Astrocyte (in vitro differentiated cells and primary cell): ENCODE measurements around the gene PSAT1. TPM values are rescaled to one million over a fixed set of nuclear protein-coding genes. Genes with fewer than 3 reads are reported as not detected.

ENCODE experiments used
- total RNA-seq: library from RNA; stranded (reverse); gene quantifications from 2 replicates; pipeline ENCODE4 v1.2.1, GENCODE V29; 2021

The PSAT1 gene
- total RNA-seq, 1 donor from 2014 or later: 335 TPM

Other genes starting within 250 kb of the PSAT1 start
- gene CEP78, start 61.0 kb upstream of the PSAT1 start, total RNA-seq: 20.1 and 21.5 TPM in 2 replicates